COLO668 (cell line): ENCODE measurements around the gene TNFSF13.

Experiments used
- DNase-seq: peaks from one replicate; lab custom pipeline; 2025; ENCODE audit not compliant: unreplicated experiment; lab: John Stamatoyannopoulos, UW

The TNFSF13 gene

DNA sequence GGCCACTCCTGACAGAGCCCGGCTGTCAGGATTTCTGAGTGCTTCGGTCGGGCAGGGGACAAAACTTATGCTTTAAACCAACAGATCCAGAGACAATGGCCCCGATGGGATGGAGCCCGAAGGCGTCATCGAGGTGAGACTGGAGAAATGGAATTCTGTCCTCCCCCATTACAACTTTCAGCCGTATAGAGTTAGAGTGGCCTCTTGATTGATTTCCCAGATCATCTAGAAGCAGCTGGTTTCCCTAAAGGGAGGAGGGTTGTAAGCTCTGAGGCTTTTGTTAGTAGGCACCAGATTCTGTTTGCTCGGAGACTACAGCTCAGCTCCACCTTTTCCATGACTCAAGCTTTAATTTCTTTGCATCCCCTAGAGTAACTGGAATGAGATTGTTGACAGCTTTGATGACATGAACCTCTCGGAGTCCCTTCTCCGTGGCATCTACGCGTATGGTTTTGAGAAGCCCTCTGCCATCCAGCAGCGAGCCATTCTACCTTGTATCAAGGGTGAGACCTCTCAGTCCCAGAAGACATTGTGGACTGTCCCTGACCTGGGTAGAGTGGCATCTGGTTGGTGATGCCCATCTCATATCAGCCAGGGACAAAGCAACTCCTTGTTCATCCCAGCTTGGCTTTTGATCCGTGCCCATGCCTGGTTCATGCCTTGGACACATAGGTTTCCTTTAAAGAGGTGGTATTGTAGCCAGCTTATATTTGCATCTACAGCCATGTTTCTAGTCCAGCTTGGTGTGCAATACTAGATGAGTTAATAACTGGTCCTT lies 15.8 kb downstream of the TNFSF13 start:
- no peak for DNase-seq

DNA sequence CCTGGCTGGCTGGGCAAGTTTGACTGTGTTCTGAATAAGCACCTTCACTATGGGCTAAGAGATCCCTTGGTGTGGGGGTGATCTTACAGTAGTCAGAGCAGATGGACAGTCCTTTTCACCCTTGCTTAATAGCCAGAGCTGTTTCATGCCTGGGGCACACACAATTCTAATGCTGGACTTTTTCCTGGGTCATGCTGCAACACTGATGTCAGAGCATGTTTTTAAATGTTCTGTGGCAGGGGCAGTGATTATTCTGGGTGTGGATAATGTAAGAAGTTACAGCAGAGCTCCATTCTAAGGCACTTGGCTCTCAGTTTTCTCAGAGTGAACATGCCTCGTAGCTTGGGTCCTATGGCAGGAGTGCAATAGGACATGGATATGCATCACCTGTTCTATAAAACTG lies 16.9 kb downstream of the TNFSF13 start:
- no peak for DNase-seq

DNA sequence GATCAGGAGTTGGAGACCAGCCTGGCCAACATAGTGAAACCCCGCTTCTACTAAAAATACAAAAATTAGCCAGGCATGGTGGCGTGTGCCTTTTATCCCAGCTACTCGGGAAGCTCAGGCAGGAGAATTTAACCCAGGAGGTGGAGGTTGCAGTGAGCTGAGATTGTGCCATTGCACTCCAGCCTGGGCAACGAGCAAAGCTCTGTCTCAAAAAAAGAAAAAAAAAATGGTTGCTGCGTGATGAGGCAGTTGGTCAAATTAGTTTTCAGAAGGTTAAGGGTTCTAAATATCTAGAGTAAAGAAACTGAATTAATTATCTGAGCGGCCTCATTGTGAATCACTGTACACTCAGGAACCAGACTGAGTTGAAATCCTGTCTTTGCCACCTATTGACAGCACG lies 17.4 kb downstream of the TNFSF13 start:
- no peak for DNase-seq

DNA sequence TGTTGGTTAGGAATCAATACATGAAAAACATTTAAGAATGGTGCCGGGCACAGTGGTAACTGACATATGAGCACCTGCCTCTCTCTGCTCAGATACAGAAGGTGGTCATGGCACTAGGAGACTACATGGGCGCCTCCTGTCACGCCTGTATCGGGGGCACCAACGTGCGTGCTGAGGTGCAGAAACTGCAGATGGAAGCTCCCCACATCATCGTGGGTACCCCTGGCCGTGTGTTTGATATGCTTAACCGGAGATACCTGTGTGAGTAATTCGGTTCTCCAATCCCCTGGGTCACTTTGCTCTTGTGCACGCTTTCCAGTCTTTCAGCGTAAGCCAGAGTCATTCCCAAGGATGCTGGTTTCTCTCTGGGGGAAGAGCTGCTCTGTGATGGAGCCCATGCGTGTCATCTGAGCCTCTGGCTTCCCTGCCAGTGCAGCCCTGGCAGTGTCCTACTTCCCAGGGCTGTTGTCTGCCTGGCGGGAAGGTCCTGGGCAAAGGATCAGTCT lies 17.9 kb downstream of the TNFSF13 start:
- no peak for DNase-seq

DNA sequence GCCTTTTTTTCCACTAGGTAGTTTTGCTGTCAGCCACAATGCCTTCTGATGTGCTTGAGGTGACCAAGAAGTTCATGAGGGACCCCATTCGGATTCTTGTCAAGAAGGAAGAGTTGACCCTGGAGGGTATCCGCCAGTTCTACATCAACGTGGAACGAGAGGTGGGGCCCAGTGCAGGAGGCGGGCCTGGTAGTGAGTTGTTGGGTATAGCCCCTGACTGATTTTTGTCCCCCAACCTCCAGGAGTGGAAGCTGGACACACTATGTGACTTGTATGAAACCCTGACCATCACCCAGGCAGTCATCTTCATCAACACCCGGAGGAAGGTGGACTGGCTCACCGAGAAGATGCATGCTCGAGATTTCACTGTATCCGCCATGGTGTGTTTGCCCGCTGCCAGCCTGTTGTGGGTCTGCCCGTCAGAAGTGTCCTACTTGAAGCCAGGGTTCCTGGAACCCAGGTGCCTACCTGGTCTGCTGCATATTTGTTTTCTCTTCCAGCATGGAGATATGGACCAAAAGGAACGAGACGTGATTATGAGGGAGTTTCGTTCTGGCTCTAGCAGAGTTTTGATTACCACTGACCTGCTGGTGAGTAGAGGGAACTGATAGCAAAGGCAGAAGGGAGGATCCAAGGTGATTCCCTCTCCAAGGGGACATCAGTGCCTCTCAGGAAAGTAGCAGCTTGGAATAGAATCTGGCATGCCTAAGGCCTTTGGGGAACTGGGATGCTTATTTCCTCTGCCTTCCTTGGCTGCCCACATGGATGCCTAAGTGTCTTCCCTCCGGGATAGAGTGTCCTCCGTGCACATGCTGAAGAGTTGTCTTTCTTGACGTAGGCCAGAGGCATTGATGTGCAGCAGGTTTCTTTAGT lies 19.0 kb downstream of the TNFSF13 start:
- no peak for DNase-seq

DNA sequence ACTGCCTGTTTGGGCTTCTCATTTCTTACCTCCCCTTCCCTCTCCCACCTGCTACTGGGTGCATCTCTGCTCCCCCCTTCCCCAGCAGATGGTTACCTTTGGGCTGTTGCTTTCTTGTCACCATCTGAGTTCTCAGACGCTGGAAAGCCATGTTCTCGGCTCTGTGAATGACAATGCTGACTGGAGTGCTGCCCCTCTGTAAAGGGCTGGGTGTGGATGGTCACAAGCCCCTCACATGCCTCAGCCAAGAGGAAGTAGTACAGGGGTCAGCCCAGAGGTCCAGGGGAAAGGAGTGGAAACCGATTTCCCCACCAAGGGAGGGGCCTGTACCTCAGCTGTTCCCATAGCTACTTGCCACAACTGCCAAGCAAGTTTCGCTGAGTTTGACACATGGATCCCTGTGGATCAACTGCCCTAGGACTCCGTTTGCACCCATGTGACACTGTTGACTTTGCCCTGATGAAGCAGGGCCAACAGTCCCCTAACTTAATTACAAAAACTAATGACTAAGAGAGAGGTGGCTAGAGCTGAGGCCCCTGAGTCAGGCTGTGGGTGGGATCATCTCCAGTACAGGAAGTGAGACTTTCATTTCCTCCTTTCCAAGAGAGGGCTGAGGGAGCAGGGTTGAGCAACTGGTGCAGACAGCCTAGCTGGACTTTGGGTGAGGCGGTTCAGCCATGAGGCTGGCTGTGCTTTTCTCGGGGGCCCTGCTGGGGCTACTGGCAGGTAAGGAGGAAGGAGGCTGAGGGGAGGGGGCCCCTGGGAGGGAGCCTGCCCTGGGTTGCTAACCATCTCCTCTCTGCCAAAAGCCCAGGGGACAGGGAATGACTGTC lies 20.7 kb downstream of the TNFSF13 start, which contains the start of gene CD68:
Gene CD68 (plus strand): TSS at position 638 of the 833 bp plus-strand sequence. CDS start 40 bp downstream, at position 678.
- DNase-seq: peak; percentile 13

DNA sequence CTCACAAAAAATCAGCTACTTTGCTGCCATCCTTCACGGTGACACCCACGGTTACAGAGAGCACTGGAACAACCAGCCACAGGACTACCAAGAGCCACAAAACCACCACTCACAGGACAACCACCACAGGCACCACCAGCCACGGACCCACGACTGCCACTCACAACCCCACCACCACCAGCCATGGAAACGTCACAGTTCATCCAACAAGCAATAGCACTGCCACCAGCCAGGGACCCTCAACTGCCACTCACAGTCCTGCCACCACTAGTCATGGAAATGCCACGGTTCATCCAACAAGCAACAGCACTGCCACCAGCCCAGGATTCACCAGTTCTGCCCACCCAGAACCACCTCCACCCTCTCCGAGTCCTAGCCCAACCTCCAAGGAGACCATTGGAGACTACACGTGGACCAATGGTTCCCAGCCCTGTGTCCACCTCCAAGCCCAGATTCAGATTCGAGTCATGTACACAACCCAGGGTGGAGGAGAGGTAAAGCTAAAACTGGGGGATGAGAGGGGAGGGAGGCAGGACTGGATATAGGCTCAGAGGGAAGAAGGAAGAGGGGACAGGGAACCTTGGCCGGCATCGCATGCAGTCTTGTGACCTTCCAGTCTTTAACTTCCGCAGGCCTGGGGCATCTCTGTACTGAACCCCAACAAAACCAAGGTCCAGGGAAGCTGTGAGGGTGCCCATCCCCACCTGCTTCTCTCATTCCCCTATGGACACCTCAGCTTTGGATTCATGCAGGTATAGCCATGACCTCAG lies 21.5 kb downstream of the TNFSF13 start:
- DNase-seq: peak; percentile 8

DNA sequence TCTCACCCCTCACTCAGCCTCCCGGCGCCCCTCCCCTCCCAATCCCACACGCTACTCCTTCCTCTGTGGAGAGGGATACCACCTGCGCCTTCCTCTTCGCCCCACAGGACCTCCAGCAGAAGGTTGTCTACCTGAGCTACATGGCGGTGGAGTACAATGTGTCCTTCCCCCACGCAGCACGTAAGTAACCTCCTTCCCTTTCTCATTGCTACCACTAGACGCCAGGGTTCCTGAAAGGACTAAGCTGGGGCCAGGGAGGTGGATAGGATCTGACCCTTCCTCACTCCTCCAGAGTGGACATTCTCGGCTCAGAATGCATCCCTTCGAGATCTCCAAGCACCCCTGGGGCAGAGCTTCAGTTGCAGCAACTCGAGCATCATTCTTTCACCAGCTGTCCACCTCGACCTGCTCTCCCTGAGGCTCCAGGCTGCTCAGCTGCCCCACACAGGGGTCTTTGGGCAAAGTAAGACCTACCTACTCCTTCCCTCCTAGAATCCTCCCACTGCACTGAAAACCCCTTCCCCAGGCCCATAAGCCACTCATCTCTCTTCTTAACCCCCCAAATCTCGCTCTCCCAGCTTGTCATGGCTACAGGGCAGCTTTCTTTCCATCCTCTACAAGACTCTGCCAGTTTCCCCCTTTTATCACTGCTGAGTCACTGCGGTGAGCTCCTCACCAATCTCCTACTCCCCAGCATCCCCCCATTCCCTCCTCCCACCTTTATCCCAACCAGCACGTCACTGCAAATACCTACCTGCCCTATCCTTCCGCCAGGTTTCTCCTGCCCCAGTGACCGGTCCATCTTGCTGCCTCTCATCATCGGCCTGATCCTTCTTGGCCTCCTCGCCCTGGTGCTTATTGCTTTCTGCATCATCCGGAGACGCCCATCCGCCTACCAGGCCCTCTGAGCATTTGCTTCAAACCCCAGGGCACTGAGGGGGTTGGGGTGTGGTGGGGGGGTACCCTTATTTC lies 22.3 kb downstream of the TNFSF13 start:
- no peak for DNase-seq

DNA sequence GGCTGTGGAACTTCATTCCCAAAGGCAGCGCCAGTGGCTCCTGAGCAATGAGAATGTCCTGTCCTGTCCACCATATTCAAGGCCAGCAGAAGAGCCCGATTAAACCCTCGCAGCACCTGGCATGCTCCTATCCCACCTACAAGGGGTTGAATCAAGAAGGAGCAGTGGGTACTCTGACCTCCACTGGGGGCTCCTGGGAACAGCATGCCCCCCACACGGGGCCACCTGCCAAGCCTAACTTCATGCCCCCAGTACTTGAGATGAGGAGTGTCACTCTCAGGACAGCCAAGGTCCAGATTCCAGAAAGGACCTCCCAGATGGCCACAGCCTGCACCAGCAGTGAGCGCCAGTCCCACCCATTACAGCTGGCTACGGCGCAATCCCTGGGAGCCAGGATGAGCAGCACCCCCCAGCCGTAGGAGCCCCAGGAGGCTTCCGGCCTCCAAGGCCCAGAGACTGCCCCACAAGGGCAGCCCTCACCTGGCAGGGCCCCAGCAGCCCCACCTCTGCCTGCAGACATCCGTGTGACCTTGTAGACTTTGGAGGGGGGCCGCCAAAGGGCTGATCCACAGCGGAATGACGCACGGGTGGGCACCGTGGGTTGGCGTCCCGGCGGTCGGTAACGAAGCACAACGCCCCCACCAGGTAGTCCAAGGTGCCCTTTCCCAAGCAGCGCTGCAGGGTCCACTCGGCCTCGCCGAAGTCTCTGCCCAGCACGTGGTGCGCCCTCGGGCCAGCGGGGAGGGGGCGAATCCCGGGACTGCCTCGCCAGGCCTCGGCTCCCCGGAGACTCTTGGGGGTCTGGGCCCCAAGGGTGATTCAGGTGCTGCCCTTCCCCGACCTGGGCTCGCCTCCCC lies 24.1 kb downstream of the TNFSF13 start:
- DNase-seq: peak; percentile 31

DNA sequence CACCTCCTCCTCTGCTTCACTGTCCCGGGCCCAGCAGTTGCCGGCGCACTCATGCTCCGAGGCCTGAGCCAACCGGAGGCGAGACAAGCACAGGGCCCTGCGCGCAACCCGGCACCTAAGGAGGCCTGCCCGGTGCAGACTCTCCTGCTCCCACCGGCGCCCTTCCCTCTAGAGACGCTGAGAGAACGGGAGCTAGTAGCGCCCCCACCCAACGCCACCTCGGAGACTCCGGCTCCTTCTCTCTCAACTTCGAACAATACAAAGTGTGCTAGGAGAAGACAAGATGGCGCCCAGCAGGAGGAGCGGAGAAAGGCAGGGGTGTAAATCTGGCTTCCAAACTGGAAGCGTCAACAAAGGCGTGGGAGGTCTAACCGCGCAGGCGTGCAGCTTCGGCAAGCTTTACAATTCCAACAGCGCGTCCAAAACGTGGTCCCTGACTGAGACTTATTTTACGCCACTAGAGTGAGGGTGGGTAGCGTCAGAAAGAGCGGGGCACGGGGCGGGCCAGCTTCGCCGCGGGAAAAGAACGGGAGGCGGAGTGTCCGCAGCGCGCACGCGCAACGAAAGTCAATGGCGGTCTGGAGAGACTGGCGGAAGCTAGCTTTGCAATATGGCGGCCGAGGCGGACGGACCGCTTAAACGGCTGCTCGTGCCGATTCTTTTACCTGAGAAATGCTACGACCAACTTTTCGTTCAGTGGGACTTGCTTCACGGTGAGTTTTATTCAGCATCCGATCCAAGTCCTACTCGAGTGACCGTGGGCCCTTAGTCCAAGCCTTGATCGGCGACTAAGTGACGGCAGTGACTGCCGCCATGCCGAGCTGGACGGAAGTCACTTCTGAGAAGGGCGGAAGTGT lies 24.9 kb downstream of the TNFSF13 start, which contains the start of gene MPDU1:
Gene MPDU1 (plus strand): TSS at position 600 of the 857 bp plus-strand sequence. CDS start 11 bp downstream, at position 611.
- DNase-seq: peak; percentile 93

DNA sequence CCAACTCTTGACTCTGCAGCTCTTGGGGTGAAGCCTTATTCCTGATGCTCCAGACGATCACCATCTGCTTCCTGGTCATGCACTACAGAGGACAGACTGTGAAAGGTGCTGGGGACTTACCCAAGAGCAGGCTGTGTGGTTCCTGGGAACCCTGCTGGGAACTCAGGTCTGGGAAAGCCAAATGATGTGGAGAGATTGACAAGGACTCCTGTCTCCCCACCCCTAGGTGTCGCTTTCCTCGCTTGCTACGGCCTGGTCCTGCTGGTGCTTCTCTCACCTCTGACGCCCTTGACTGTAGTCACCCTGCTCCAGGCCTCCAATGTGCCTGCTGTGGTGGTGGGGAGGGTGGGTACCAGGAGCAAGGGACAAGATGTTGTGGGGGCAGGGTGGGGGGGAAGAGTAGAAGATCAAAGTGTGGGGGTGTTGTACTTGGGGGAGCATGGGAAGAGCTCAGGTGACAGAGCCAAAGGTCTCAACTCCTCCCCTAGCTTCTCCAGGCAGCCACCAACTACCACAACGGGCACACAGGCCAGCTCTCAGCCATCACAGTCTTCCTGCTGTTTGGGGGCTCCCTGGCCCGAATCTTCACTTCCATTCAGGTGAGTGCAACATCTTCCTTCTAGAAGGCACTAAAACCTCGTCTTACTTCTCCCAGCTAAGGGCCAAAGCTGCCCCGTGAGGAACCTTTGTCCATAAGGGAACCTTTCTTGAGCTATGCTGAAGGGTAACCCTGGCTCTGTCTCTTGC lies 28.3 kb downstream of the TNFSF13 start:
- no peak for DNase-seq

DNA sequence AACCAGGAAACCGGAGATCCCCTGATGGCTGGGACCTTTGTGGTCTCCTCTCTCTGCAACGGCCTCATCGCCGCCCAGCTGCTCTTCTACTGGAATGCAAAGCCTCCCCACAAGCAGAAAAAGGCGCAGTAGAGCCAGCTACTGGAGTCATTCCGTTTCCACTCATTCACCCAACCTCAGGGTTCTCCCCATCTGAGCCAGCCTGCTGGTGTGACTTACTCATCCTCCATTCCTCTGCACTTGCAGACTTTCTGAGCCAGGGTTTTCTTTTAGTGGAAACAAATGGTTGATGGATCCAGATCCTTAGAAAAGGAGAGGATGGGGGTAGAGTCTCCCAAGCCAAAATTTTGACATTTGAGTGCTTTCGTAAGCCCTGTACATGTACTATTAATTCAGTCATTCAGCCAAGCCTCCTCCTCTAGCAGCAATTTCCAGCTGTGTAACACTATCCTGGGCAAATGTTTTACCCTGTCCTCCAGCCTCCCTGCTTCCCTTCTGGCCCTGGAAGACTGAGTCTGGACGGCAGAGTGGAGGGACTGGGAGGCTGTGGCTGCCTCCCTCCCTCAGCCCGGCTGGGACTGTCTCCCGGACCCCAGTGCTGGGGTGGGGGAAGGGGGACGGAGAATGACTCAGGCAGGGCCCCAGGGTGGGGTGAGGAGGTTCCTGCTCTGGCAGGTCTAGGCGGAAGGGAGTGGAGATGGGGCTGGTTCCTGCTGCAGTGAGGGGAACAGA lies 29.0 kb downstream of the TNFSF13 start:
- no peak for DNase-seq

DNA sequence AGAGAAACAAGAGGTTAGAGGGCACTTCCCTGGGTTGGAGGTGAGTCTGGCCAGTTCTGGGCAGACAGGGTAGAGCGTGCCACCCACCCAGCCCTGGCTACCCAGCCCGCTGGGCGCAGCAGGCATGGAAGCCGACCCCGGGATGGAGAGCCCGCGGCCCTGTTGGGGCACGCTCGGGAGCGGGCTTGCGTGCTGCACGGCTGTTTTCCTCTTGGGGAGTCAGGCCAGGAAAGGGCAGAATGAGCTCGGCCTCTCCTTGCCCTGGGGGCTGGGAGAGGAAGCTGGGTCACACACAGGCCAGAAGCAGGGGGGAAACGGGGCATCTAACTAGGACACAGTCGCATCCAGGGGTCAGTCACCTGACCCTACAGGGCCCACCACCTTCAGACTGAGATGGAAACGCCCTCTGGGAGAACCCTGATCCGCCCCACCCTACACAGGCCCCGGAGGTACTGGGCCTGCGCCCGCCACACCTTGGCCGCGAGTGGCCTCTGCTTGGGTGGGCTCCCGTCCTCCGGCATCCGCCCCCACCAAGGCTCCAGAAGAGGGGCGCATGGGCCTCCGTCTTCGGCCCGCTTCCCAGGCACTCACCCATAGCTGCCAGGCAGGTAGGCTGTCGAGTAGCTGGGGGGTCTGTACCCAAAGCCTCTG lies 30.1 kb downstream of the TNFSF13 start:
- no peak for DNase-seq

DNA sequence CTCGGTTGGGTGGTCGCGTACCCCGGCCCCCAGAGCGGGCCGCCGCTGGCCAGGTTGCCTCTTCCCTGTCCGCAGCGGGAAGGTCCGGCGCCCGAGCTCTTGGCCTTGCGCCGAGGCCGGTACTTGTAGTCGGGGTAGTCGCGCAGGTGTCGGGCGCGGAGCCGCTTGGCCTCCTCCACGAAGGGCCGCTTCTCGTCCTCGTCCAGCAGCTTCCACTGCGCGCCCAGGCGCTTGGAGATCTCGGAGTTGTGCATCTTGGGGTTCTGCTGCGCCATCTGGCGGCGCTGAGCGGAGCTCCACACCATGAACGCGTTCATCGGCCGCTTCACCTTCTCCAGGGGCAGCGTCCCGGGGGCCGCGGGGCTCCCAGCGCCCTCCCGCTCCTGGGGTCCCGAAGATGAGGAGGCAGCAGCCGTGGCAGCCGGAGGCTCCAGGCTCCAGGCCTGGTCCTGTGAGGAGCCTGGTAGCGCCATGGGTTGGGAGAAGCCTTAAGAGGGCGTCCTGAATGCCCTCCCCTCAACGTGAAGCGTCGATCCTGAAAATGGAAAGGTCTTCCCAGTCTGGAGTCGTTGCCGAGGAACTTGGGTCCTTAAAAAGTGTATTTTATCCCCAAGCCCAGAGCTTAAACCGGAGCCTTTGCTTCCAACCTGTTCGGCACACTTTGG lies 30.8 kb downstream of the TNFSF13 start:
- peak; percentile 52 for DNase-seq
